HCT116 (cell line): Measurements from ENCODE around the gene KCNJ14. TPM values are rescaled to one million over a fixed set of nuclear protein-coding genes. Genes with fewer than 3 reads are reported as not detected.

Experiments
- ATAC-seq: fragments of 200-7000 bp; cut with Tn5 transposase; 2 replicates; pipeline ENCODE4 v1.9.1; 2020; ENCODE audit warnings: mild to moderate bottlenecking, moderate library complexity
- BruUV-seq: library from RNA; stranded (reverse); fragments of 400-500 nt; replicated peaks from 2 replicates; lab custom pipeline; 2021; lab: Mats Ljungman, UMichigan
- CTCF ChIA-PET: fragments of 300-600 bp; sonication (Branson Sonifier 250); formaldehyde crosslinking; loops from one replicate; lab custom pipeline; 2021; ENCODE audit warnings: antibody characterized with exemption; lab: Charles Lee
- POLR2A ChIA-PET: fragments of 300-600, 350-600 bp; sonication (Branson Sonifier 250); formaldehyde crosslinking; loops from one replicate; lab custom pipeline; 2021; ENCODE audit warnings: antibody characterized with exemption; lab: Charles Lee
- RAD21 ChIA-PET, 2 experiments: fragments of 300-600 bp; sonication (Branson Sonifier 250); formaldehyde crosslinking; loops; one replicate each; lab custom pipeline; 2023; ENCODE audit warnings: low total read pairs in 2 of 2; ENCODE audit not compliant: uncharacterized antibody in 2 of 2, unreplicated experiment in 2 of 2, low non-redundant PET in 1 of 2; lab: Charles Lee
- DNase-seq: peaks from one replicate; pipeline ENCODE4 v3.0.0-alpha.2; 2010; ENCODE audit warnings: low read depth, low spot score
- H2AFZ ChIP-seq: fragments of 200-600 bp; shearing (Covaris generic), sonication (generic); 2 replicates; pipeline ENCODE4 v1.6.1; 2017; ENCODE audit warnings: low read depth, mixed run types, mixed read lengths, antibody characterized with exemption, low read length; ENCODE audit not compliant: poor library complexity, severe bottlenecking
- H3K27ac ChIP-seq: 2 replicates; pipeline ENCODE4 v1.5.1; 2012; ENCODE audit warnings: low read depth, low read length
- H3K27me3 ChIP-seq: fragments of 200-600 bp; sonication (generic); 2 replicates; pipeline ENCODE4 v1.6.1; 2016; ENCODE audit warnings: mixed run types, low read length, mixed read lengths; ENCODE audit not compliant: insufficient read depth
- H3K36me3 ChIP-seq, 2 experiments: fragments of 200-500 bp in 1 of 2; fragments of 200-600 bp in 1 of 2; sonication (Bioruptor generic) in 1 of 2; sonication (generic) in 1 of 2; 2 replicates each; pipeline versions ENCODE4 v1.5.1 to v1.6.1; 2014 to 2016; ENCODE audit warnings: low read length in 2 of 2, inconsistent platforms in 1 of 2, mixed read lengths in 1 of 2, mixed run types in 1 of 2; ENCODE audit not compliant: insufficient read depth in 2 of 2, control insufficient read depth in 1 of 2
- H3K4me1 ChIP-seq, 2 experiments: fragments of 200-600 bp in 1 of 2; sonication (generic) in 1 of 2; 2 replicates each; pipeline versions ENCODE4 v1.5.1 to v1.6.1; 2012 to 2017; ENCODE audit warnings: low read length in 2 of 2, inconsistent platforms in 1 of 2, mild to moderate bottlenecking in 1 of 2, mixed read lengths in 1 of 2, mixed run types in 1 of 2, moderate library complexity in 1 of 2; ENCODE audit not compliant: insufficient read depth in 2 of 2, control insufficient read depth in 1 of 2
- H3K4me2 ChIP-seq: fragments of 200-600 bp; sonication (generic); 2 replicates; pipeline ENCODE4 v1.6.1; 2017; ENCODE audit warnings: mixed run types, low read length, mixed read lengths
- H3K4me3 ChIP-seq, 2 experiments: fragments of 200-600 bp in 1 of 2; sonication (generic) in 1 of 2; replicated peaks in 1 of 2; 2 replicates each; pipeline ENCODE4 v1.5.1; 2011 to 2016; ENCODE audit warnings: low read length in 2 of 2, control low read depth in 1 of 2, low read depth in 1 of 2, mild to moderate bottlenecking in 1 of 2, mixed read lengths in 1 of 2, mixed run types in 1 of 2
- H3K79me2 ChIP-seq: fragments of 200-600 bp; sonication (generic); 2 replicates; pipeline ENCODE4 v1.6.1; 2017; ENCODE audit warnings: mild to moderate bottlenecking, mixed run types, low read length, moderate library complexity, mixed read lengths; ENCODE audit not compliant: insufficient read depth
- H3K9ac ChIP-seq: fragments of 200-600 bp; sonication (generic); 2 replicates; pipeline ENCODE4 v1.6.1; 2016; ENCODE audit warnings: low read length, mixed read lengths
- H3K9me2 ChIP-seq: fragments of 200-600 bp; sonication (generic), shearing (Covaris generic); 2 replicates; pipeline ENCODE4 v1.6.1; 2017; ENCODE audit warnings: mixed run types, mild to moderate bottlenecking, moderate library complexity; ENCODE audit not compliant: insufficient read depth
- H3K9me3 ChIP-seq, 2 experiments: fragments of 200-500 bp in 1 of 2; fragments of 200-600 bp in 1 of 2; sonication (Bioruptor generic) in 1 of 2; sonication (generic) in 1 of 2; 2 replicates each; pipeline ENCODE4 v1.6.1; 2014 to 2017; ENCODE audit warnings: low read length in 2 of 2, mixed read lengths in 2 of 2, inconsistent platforms in 1 of 2, low read depth in 1 of 2, mild to moderate bottlenecking in 1 of 2, mixed run types in 1 of 2, moderate library complexity in 1 of 2; ENCODE audit not compliant: control insufficient read depth in 1 of 2, insufficient read depth in 1 of 2
- H4K20me1 ChIP-seq: fragments of 200-600 bp; sonication (generic), shearing (Covaris generic); 2 replicates; pipeline ENCODE4 v1.6.1; 2017; ENCODE audit warnings: mixed run types, mild to moderate bottlenecking, moderate library complexity; ENCODE audit not compliant: insufficient read depth
- JUND ChIP-seq: IDR thresholded peaks from 2 replicates; pipeline ENCODE4 v1.6.1; 2012
- RAD21 ChIP-seq: IDR thresholded peaks from 2 replicates; pipeline ENCODE4 v1.6.1; 2012; ENCODE audit warnings: low read depth, mild to moderate bottlenecking
- SRF ChIP-seq: IDR thresholded peaks from 2 replicates; pipeline ENCODE4 v1.6.1; 2012; ENCODE audit warnings: low read depth
- ZBTB33 ChIP-seq: IDR thresholded peaks from 2 replicates; pipeline ENCODE4 v1.6.1; 2011; ENCODE audit warnings: mild to moderate bottlenecking, low read length, moderate library complexity; ENCODE audit not compliant: insufficient replicate concordance; ENCODE audit errors: extremely low read depth
- ZFX ChIP-seq: fragments of 450-650 bp; IDR thresholded peaks from 2 replicates; pipeline ENCODE4 v1.6.1; 2017
- intact Hi-C: fragments of 100-400 bp; cut with micrococcal nuclease; formaldehyde crosslinking; loops from 2 replicates; pipeline ENCODE4 v1.10.0; 2022
- total RNA-seq: library from RNA; stranded (reverse); gene quantifications from one replicate; pipeline ENCODE4 v1.2.1, GENCODE V29; 2021; ENCODE audit not compliant: unreplicated experiment

Gene KCNJ14
- total RNA-seq, 1 experiment from 2014 or later, result 2.5 TPM

DNA sequence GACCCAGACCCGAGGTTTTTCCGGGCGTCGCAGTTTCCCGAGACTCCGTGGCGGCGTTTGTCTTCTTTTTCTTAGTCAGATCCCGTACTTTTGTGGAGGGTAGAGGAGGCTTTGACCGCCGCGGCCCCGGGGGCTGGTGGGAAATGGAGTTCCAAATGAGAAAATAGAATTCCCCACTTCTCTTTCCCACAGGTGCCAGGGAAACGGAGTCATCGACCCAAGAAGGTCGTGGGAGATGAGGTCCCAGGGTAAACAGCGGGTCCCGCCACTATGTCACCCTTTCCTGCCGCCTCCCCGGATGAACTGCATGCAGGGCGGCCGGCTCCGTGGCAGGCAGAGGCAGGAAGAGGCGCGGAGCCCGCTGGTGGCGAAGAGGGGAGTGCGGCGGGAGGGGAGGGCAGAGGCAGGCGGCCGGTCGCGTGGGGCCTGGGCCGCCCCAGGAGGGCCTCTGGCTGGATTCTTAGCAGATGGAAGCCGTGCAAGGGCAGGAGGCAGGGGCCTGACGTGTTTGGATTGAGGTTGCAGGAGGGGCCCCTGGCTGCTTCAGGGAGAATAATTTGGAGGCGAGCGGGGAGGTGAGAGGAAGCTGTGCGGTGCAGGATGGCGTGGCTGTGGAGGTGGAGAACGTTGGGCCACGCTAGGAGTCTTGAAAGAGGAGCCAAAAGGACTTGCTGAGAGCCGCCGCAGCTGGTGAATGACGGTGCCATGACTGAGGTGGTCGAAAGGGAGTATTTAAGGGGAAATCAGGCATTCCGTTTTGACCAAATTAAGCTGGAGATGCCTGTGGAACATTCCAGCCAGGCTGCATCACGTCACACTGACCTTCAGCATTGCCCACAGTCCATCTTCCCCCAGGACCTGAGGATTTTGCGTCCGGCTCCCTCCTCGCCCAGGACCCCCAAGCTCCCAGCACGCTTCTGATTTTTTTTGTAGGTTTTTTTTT, 25.5 kb downstream of the KCNJ14 start (continued):
- TF ChIP-seq RAD21, result no peak
- TF ChIP-seq SRF, result no peak
- TF ChIP-seq ZFX, result no peak

DNA sequence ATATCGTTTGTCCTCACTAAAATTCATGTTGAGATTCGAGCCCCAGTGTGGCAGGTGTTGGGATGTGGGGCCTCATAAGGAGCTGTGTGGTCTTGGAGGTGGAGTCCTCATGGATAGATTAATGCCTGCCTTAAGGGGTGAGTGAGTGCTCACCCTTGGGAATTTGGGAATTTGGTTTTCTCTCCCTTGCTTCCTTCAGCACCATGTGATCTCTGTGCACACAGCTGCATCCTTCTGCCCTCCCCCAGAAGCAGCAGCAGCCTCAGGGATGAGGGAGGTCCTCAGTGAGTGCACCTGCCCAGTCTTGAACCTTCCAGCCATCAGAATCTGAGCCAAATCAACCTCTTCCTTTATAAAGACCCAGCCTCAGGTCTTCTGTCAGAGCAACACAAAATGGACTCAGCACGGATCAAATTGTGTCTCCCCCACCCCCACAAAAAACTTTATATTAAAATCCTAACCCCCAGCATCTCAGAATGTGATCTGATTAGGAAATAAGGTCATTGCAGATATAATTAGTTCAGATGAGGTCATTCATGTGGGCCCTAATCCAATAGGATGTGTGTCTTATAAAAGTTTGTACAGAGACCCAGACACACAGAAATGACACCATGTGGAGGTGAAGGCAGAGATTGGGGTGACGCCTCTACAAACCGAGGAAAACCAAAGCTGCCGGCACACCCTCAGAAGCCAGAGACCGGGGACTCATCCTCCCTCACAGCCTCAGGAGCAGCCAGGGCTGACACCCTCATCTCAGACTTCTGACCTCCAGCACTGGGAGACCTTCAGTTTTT, 26.7 kb downstream of the KCNJ14 start:
- intact Hi-C loops, result no loop called here
- BruUV-seq, result TSS peak; percentile 25
- CTCF ChIA-PET, result no interaction called here

More for the DNA sequence above, 26.7 kb downstream of the KCNJ14 start:
- H3K4me2 ChIP-seq, result no peak overlapping the region
- H3K4me1 ChIP-seq, result peaks cover 12 to 40% of the 10 kb centered on the region in 2 experiments
- ChIA-PET POLR2A (no interaction called here), RAD21 (no interaction called here)
- H3K4me3 ChIP-seq, result no peak overlapping the region
- ATAC-seq (no peak), DNase-seq (no peak)
- H3K27me3 ChIP-seq, result no peaks in the 10 kb centered on the region
- TF ChIP-seq ZBTB33 (no peak), JUND (0 out of 2 replicates have a peak, but pooled peaks have one; percentile 16)
- no peaks in the 10 kb centered on the region for H3K79me2 ChIP-seq
- H3K9me3 ChIP-seq, result no peaks in the 10 kb centered on the region
- no peak overlapping the region; the same call in 1 of the 2 replicates for H3K27ac ChIP-seq
- no peaks in the 10 kb centered on the region for H3K9me2 ChIP-seq
- H4K20me1 ChIP-seq, result no peaks in the 10 kb centered on the region
- no peak overlapping the region for H3K9ac ChIP-seq
- no peak overlapping the region for H2AFZ ChIP-seq
- H3K36me3 ChIP-seq, result peaks cover 2 to 19% of the 10 kb centered on the region in 2 experiments; a peak in 1 of 4 replicates
